CD4-positive, alpha-beta T cell treated with Interleukin-12 subunit alpha and Interleukin-12 subunit beta, for 1 hour (primary cell): ENCODE measurements around the gene ANKS1A.

ENCODE experiments used
- DNase-seq: peaks from one replicate; pipeline ENCODE4 v3.0.0-alpha.2; 2020

Gene ANKS1A

DNA sequence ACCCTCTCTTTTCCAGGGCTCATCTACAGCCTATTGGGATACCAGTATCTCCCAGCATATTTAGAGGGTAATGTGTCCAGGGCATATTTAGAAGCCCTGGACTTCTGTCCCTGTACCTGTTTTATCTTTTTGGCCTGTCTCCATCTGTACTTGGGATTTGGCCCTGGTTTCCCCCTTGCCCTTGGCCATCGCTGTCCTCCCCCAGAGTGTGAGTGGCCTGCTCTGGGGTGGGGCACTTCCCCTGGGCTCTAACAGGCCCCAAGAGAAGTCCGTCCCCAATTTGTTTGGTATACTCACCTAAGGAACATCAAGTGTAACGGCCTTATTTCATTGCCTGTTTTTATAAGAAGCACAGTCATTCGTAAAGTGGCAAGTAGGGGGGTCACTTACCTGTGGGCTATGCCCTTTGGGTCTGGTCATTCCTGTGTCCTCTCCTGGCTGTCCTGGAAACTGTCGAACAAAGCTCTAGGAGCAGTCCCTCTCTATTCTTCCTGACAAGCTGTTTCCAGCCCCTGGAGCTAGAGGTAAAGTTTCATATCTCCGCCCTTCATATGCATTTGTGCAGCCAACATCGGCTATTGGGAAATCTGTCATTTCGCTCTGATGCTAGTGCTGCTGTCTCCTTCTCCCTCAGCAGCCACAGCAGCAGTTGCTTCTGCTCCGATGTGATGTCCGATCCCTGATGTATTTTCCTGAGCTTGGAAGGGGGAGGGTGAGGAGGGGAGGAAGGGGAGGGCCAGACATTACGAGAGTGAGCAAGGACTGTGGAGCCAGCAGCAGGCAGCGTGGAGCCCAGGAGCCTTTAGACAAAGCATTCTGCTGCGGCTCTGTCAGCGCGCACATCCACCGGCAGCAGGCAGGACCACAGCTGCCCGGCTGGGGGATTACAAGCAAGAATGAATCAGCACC, 168.6 kb downstream of the ANKS1A start:
- no peak for DNase-seq

DNA sequence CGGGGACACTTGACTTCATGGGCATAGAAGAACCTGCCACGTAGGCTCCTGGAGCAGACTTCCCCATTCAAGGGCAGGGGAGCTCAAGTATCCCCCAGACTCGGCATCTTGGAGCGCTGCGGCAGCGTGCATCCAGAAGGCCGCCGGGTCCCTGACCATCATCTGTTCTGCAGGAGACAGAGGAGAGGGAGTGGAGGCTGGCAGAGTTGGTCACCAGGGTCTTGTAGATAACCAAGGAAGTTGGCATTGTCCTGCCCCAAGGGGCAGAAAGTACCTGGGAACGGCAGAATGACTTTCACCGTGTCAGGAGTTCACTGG, 169.3 kb downstream of the ANKS1A start:
- no peak for DNase-seq

DNA sequence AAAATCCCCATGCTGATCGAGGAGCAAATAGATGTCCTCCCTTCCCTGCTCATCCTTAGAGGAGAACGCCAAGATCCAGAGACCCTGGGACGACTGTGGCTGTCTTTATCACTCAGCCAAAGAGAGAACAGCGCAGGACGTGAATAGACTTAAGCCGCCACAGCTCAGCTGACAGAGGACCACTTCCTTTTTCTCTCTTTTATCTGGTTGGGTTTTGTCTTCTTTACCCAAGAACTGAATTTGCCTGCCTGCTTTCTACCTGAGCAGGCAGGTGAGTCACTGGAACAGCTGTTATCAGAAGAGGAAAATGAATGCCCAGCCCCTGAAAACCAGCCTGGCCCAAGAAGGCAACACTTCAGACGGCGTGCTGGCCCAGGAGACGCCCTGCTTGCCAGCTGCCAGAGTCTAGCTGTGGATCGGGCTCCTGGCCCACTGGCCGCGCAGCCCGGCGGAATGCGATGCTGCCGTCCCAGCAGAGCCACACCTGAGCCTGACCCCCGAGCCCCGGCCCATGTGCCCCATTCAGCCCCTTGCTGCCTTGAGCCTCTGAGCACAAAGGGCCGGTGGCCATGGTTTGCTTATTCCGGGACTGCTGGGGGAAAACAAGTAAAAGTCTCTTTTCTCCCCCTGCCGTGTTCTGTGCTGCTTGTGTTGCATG, 169.9 kb downstream of the ANKS1A start:
- no peak for DNase-seq

DNA sequence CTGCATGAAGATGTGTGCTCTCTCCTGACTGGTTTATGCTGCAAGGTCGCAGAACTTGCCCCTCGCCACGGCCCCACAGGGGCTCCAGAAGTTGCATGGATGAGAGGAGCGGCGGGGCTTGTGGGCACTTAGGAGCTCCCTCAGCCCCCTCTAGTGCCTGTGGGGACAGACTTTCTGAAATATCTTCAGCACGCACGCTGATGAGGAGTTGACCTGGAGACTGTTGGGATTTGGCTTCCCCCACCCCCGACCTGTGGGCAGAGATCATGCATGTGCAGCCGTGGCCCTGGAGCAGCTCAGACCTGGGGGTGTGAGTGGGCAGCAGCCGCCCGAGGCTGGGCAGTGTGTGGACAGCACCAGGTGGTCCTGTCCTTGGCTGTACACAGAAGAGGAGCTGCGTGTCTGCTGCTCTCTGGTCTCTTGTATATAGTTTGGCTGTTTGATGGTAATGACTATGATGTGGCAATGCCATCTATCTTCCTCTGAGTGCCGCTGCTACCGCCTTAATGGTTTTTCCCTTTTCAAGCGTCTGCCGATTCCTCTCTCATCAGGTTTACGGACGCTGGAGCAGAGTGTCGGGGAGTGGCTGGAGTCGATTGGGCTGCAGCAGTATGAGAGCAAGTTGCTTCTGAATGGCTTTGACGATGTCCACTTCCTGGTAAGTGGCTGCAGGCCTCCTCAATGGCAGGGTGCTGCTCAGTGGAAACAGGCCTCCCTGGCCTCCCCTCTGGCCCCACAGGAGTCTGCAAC, 170.7 kb downstream of the ANKS1A start:
- DNase-seq, result no peak

DNA sequence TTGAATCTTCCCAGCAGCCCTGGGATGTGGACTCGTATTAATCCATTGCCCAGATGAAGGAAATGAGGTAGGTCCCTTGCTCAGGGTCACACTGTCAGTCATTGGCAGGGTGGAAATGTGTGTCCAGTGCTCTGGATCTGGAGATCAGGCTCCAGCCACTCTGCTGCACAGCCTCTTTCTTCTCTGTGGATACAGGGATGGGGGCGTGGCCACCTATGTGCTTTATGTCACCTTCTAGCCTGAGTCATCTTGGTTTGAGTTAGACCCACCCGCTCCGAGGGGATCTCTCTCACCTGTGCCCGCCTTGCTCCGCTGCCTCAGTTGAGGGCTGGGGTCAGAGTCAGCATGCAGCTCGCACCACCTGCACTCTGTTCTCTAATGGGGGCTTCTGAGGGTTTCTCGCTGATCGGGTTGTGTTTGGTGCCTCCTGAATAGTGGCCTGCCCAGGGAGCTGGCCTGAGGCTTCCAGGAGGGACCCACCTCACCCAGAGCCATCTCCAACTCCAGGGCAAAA, 172.1 kb downstream of the ANKS1A start:
- DNase-seq, result no peak

DNA sequence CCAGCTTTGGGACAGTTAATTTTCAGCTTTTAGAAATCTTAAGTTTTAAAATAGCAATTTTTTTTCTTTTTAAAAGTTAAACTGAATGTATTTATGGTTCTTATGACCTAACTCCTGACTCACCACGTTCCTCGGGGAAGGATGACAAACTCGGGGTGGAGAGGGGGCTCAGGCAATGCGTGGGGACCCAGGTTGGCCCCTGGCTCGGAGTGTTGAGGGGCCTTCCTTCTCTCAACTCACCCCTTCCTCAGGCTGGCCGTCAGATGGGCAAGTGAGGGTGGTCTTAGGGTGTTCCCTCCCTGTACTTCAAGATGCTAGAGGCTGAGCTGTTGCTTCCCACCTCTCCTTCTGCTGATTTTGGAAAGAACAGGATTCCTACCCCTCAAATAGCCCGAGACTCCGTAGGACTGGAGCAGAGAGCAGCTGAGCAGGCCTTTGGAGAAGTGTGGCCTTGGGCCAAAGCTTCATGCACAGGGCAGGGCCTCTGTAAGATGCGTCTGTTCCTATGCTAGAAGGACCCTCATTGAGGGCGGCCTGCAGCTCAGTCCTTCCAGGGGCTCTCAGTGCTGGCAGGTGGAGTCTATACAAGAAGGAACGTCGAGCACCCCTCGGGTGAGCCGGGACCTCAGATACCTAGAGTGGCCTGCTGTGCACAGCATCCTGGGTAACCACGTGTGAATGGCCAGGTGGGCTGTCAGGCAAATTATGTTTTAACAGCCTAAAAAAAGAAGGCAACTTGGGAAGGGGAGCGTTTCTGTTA, 172.8 kb downstream of the ANKS1A start:
- no peak for DNase-seq

DNA sequence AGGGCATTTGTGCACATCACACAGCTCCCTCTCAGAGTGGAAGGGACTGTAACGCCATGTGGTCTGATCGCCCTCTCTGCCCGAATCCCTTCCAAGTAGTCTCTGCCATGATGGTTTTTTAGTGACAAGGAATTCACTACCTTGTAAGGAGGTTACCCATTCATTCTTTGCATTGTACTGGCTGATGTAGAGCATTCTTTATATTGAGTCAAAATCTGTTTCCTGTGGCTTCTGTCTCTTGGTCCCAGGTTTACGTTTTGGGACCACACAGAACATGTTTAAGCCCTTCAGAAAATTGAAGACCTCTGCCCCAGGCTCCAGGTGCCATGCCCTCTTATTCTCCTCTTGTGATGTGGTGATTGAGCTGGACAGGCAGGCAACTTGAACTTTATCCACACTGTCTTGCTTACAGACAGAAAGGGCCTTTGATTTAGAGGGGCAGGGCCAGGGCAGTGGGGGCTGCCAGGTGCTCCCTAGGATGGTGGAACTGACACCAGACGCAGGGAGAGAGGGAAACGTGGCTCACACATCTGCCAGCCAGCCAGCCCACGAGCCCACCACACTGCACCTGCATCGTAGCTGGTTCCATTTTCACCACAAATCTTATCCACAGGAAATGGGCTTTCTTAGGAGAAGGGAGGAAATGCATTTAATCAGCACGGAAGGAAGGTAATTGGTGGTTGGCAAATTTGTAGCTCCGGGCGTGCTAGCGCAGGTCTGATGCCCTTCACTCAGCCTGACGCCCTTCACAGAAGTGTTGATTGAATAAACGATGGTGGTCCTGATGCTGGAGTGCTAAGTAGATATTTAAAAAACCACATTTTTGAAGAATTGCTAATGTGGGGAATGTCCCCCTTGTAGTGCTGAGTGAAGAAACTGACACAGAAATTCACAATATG, 173.9 kb downstream of the ANKS1A start:
- DNase-seq, result no peak

DNA sequence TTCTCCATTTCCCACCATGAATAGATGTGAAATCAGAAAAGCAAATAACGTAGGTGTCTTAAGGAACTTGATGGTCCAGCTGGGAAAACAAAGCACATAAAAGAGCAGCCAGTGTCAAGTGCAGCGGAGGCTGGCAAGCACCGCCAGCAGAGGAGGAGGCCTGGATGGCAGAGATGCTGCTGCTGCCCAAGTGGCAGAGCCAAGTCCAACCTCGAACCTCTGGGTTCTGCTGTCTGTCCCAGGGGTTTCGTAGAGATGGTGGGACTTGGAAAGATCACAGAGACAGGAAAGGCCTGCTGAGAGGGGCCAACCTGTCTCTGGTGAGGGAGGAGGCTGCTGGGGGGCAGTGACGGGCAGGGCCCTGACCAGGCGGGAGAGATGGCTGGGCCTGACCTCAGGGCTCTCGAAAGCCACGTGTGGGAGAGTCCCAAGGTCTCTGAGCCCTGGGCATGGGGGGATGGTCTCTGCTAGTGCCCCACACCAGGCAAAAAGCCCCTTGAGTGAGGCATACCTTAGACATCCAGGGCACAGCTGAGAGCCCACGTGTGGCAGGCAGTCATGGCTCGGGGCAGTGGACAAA, 174.7 kb downstream of the ANKS1A start:
- no peak for DNase-seq

DNA sequence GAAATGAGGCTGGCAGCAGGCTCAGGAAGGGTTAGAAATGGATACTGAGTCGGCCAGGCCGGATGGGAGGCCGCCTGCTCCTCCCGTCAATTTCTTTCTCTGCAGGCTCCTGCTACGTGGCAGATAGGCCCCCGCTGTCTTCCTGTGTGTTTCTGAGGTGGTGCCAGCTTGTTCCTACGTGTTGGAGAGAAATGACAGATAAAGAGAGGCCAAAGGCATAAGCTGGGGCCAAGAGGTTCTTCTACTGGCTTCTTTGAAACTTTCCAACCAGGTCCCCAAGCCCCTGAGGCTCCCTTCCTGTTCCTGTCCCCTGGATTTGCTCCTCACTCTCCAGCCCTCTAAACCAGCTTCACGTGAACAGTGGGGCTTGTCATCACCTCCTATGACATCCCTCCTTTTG, 175.2 kb downstream of the ANKS1A start:
- no peak for DNase-seq

DNA sequence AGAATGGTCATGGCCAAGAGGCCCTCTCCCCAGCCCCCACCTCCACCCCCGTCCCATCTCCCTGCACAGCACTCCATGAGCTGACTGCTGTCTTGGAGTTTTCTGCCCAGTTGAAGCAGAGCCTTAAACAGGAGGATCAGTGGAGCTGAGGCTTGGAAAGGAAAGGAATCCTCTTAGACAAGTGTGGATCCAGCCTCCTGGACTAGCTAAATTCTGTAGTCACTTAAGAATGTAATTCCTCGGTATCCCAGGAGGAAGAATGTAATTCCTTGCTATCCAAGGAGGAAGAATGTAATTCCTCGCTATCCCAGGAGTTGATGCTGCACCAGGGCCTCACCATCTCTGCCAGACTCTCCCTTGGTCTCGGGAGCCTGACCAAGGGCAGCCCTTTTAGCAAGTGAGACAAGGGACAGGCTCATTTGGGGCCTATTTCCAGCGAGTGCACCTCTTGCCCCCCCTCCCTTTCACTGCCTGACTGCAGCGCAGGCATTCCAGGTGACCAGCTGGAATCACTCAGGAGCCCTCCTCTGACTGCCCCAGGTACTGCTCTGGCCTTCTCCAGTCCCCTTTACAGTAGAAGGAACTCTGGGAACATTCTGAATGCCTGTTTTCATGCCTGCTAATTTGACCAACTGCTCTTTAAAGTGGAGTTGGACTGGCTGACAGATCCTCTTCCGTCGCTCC, 175.8 kb downstream of the ANKS1A start:
- no peak for DNase-seq

DNA sequence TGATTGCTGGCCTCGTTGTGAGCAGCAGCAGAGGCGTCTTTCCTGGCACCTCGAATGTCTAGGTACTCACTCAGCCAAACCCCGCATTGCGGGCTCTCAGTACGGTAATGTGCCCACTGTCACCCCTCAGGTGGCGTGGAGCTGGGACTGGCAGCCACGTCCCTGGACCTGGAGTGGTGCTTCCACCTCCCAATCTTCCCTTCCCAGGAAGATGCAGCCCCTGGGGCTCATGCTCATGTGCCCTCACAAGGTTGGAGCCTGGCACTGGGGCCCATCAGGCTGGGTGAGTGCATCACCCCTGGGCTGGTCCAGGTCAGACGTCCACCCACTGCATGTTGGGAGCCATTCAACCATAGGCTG, 176.4 kb downstream of the ANKS1A start:
- DNase-seq, result no peak

DNA sequence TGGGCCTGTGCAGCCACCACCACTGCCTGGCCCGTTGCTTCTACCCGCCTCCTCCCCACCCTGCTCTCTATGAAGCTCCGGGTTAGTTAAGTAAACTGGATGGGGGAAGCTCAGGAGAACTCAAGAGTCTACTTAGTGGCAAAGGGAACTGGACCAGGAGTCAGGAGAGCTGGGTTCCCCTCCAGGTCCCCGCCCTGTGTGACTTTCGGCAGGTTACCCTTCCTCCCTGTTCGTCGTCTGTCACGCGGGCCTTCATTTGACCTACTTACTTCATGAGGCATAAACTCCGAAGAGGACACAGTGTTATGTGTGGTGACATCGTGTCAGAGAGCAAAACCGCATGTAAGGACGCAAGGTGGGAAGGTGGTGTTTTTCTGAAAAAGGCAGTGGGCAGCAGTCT, 176.8 kb downstream of the ANKS1A start:
- DNase-seq, result no peak

DNA sequence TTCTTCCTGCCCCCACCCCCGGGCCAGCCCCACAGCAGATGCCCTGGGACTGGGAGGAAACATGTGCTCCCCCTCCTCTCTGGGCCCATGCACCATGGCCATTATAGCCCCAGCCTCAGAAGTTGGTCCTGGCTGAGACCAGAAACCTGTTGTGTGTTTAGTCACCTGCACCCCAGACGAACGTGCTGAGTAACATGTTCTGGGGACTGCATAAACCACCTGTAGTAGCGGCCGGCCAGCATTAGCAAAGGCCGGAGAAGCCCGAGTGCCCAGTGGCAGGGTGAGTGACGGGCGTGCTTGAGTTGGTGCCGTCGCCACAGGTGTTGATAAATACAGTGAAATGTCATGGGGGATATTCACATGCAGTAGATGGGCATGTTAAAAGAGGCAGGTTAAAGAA, 178.2 kb downstream of the ANKS1A start:
- no peak for DNase-seq

DNA sequence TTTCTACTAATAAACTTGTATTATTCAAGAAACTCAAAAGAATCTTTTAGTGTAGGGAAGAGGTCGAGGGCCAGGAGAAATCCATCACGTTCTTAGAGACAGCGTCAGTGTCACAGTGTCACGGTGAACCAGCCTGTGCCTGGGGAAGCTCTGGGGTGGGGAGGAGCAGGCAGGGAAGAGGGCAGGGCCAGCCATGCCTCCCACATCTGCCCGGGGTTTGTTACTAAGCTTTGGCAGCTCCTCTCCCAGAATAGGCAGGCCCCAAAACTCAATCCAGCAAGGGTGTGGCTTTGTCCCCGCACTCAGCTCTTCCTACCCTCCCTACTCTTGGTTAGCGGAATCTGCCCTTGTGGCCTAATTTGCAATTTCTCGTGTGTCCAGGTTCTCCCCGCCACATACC, 179.2 kb downstream of the ANKS1A start:
- no peak for DNase-seq

DNA sequence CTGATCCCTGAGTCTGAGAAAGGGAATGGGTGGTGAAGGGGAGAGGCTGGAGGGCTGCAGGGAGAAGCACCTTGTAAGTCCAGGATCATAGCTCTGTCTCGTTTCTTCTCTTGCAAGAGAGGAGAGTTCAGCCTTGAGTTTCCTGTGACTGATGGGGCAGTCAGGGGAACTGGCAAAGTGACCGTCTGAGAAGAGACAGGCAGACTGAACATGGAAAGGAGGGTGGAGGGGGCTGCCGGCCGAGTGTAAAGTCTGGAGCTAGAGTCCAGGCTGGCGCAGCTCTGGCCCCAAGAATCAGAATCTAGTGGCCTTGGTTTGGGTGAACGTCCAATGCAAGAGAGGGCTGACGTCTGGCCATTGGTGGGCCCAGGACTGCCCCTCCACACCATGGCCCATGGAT, 179.6 kb downstream of the ANKS1A start:
- DNase-seq, result no peak

DNA sequence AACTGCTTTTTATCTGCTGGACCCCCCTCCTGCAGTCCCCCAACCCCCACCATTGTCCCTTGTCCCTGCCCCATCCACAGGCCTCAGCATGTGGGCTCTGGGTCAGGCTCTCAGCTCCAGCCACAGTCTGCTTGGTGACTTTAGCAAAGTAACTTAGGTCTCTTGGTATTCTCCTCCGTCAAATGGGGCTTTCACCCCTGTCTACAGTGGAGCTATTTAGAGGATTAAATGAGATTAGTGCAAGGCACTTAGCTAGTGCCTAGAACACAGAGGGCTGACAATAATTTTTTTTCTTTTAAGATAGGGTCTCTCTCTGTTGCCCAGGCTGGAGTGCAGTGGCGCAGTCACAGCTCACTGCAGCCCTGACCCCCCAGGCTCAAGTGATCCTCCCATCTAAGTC, 180.2 kb downstream of the ANKS1A start:
- no peak for DNase-seq

DNA sequence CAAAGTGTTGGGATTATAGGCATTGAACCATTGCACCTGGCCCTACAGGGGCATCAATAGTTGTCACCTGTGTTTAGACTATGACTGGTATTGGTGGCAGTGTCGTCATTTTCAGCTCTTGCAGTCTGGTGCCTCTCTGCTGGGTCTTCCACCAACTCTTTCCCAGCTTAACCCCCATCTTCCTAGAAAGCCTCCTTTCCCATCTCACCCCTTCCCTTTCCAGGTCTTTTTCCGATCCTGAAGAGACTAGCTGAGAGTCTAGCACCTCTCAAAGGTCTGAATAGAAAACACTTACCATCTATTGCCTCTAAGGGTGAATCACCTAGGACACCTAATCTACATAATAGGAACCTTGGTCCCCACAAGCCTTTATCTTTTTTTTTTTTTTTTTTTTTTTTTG, 181.1 kb downstream of the ANKS1A start:
- no peak for DNase-seq

DNA sequence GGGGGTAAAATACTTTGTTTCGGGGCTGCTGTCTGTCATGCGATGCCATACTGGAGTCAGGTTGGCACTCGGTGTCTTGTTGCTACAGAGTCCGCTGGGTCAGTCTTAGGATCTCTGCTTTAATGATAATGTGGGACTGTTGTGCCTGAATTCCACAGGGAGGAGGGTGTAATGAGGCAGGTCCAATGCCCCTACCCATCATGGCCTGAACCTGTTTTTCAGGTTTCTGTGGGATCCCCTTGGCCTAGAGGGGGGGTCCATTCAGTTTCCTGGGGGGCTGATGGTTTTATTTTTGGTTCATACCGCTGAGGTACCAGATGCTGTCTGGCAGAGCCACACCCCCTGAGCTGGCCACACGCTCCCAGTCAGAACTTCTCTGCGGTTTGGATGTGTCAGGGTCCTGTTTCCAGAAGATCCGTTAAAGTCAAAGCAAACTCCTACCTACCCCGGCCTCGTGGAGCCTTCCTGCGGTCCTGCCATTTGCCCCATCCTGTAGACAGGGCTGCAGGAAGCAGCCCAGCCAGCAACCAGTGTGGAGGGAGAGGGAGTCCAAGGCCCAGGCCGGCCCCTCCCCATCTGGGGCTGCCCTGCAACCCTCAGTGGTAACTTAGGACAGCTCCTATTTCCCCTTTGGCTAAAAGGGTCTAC, 182.4 kb downstream of the ANKS1A start:
- no peak for DNase-seq

DNA sequence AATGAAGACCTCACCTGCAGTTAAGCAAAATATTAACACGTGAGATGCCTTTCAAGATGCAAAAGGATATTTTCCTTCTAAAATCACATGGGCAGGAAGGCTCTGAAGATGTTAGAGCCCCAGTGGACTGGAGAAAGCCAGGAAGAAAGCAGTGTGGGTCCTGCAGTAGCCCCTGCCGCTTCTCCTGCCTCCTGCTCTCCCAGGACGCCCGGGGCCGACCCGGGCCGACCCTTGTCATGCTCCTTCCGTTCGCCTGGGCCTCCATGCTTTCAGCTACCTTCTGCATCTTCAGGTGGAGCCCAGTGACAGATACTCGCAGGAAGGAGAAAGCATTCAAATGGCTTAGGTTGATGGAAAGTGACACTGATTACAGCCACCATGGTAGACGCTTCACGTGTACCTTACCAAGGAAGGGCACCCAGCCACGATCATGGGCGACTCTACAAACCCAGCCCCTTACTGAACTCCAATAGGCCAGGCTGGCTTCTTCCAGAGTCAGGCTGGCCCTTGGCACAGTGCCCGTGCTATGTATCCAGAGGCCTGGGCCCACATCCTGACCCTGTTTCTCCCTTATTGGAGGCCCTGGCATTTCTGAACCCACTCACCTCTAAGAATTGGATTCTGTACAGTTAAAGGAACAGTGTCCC, 183.1 kb downstream of the ANKS1A start:
- no peak for DNase-seq

DNA sequence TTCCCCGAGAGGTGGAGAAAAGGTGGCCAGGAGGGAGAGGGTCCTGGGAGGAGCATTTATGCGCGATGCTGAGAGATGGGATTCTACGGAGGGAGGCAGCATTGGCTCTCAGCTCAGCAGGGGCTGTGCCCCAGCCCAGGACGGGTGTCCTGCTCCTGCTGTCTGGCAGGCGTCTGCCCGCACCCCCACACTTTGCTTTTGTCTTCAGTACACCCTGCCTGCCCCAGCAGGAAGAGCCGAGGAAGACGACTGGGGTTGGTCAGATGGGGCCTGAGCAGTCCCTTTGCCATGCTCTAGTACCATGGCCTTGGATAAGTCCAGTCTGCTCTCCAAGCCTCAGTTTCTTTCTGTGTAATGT, 183.6 kb downstream of the ANKS1A start:
- DNase-seq, result no peak
